HCT116 (cell line): Measurements from ENCODE around the gene DOCK1.

Experiments used
- CTCF ChIP-seq, 3 experiments: fragments of 200-600 bp in 1 of 3; sonication (generic) in 1 of 3; IDR thresholded peaks in 2 of 3; conservative IDR thresholded peaks in 1 of 3; 2 replicates each; pipeline ENCODE4 v1.5.1; 2012 to 2017; ENCODE audit warnings: low read depth in 2 of 3, low read length in 2 of 3, antibody characterized with exemption in 1 of 3, borderline replicate concordance in 1 of 3, control low read depth in 1 of 3, mild to moderate bottlenecking in 1 of 3, mixed read lengths in 1 of 3, mixed run types in 1 of 3, moderate library complexity in 1 of 3; ENCODE audit not compliant: insufficient read depth in 1 of 3
- EGR1 ChIP-seq: IDR thresholded peaks from 2 replicates; pipeline ENCODE4 v1.6.1; 2012; ENCODE audit warnings: low read depth
- ELF1 ChIP-seq: IDR thresholded peaks from 2 replicates; pipeline ENCODE4 v1.6.1; 2012; ENCODE audit warnings: low read depth, borderline replicate concordance
- EZH2 ChIP-seq: fragments of 200-600 bp; sonication (generic); IDR thresholded peaks from 2 replicates; pipeline ENCODE4 v1.6.1; 2017; ENCODE audit warnings: antibody characterized with exemption, mixed run types
- EZH2phosphoT487 ChIP-seq: fragments of 200-600 bp; IDR thresholded peaks from 2 replicates; pipeline ENCODE4 v1.6.1; 2018; ENCODE audit warnings: antibody characterized with exemption, borderline replicate concordance
- POLR2A ChIP-seq: IDR thresholded peaks from 2 replicates; pipeline ENCODE4 v1.7.0; 2011; ENCODE audit warnings: borderline replicate concordance; ENCODE audit not compliant: insufficient read depth, insufficient read length; ENCODE audit errors: extremely low read depth
- POLR2AphosphoS5 ChIP-seq: IDR thresholded peaks from 2 replicates; pipeline ENCODE4 v1.6.1; 2011; ENCODE audit warnings: mild to moderate bottlenecking, low read depth, low read length, moderate library complexity
- RAD21 ChIP-seq: IDR thresholded peaks from 2 replicates; pipeline ENCODE4 v1.6.1; 2012; ENCODE audit warnings: low read depth, mild to moderate bottlenecking
- REST ChIP-seq: IDR thresholded peaks from 2 replicates; pipeline ENCODE4 v1.6.1; 2012; ENCODE audit warnings: low read depth
- YY1 ChIP-seq: IDR thresholded peaks from 2 replicates; pipeline ENCODE4 v1.6.1; 2011; ENCODE audit warnings: low read length, low read depth, moderate library complexity, mild to moderate bottlenecking; ENCODE audit not compliant: insufficient replicate concordance; ENCODE audit errors: extremely low read depth
- ZNF274 ChIP-seq: fragments of 200-500 bp; sonication (Bioruptor generic); IDR thresholded peaks from 2 replicates; pipeline ENCODE4 v1.6.1; 2014; ENCODE audit warnings: mild to moderate bottlenecking, low read depth, low read length, inconsistent platforms

GRCh38 chr10:127133225-127133624, 228.0 kb downstream of the DOCK1 start:
- TF ChIP-seq POLR2A (no peak), CTCF (IDR thresholded peaks at IDR 0.05 in 2 of 3, conservative IDR thresholded peaks at IDR 0.05 in 1 of 3; ENCODE audit: borderline replicate concordance in 1 of 3, insufficient read depth in 1 of 3, low read depth in 2 of 3, low read length in 2 of 3) (no peak), EZH2phosphoT487 (no peak), RAD21 (no peak), REST (no peak), ZNF274 (no peak), EGR1 (no peak), EZH2 (no peak), YY1 (no peak), ELF1 (no peak), POLR2AphosphoS5 (no peak)
